ENCODE data around the gene RUNX1.

The RUNX1 gene

GRCh38 chr21:35091496-35091895 lies 42.4 kb upstream of the RUNX1 start:
- TF ChIP-seq CTCF (IDR thresholded peaks at IDR 0.05; ENCODE audit: low read depth, low read length), result no peak
- no peak for DNase-seq
- no peaks in the 10 kb centered on the region for H3K9me3 ChIP-seq (ENCODE audit: severe bottlenecking)
- no peak overlapping the region for H3K27ac ChIP-seq
- peaks cover 37% of the 10 kb centered on the region for H3K27me3 ChIP-seq (ENCODE audit: insufficient read depth, low read depth, severe bottlenecking)
- H3K4me3 ChIP-seq (ENCODE audit: low read depth, low read length), result no peak overlapping the region
- no peaks in the 10 kb centered on the region for H3K36me3 ChIP-seq

- DNase-seq, result no peak
- H3K27ac ChIP-seq, result no peak overlapping the region
- no peak for TF ChIP-seq CTCF (IDR thresholded peaks at IDR 0.05; ENCODE audit: low read depth, low read length)
Observed at GRCh38 chr21:35090403-35090802, 41.3 kb upstream of the RUNX1 start.

GRCh38 chr21:35088319-35088771 lies 39.2 kb upstream of the RUNX1 start:
- no peak for TF ChIP-seq CTCF (IDR thresholded peaks at IDR 0.05; ENCODE audit: low read depth, low read length)
- Histone ChIP-seq H3K9me3 (ENCODE audit: severe bottlenecking) (no peaks in the 10 kb centered on the region), H3K27ac (no peak overlapping the region), H3K27me3 (ENCODE audit: insufficient read depth, low read depth, severe bottlenecking) (peaks cover 48% of the 10 kb centered on the region), H3K4me3 (ENCODE audit: low read depth, low read length) (no peak overlapping the region), H3K36me3 (no peaks in the 10 kb centered on the region)
- no peak for DNase-seq

More at GRCh38 chr21:35090403-35090802, 41.3 kb upstream of the RUNX1 start:
- H3K36me3 ChIP-seq, result no peaks in the 10 kb centered on the region
- H3K9me3 ChIP-seq (ENCODE audit: severe bottlenecking), result no peaks in the 10 kb centered on the region
- no peak overlapping the region for H3K4me3 ChIP-seq (ENCODE audit: low read depth, low read length)
- H3K27me3 ChIP-seq (ENCODE audit: insufficient read depth, low read depth, severe bottlenecking), result peaks cover 30% of the 10 kb centered on the region

GRCh38 chr21:35086357-35086756 lies 37.3 kb upstream of the RUNX1 start:
- Histone ChIP-seq H3K4me3 (ENCODE audit: low read depth, low read length) (no peak overlapping the region), H3K36me3 (no peaks in the 10 kb centered on the region), H3K27ac (no peak overlapping the region), H3K27me3 (ENCODE audit: insufficient read depth, low read depth, severe bottlenecking) (peaks cover 64% of the 10 kb centered on the region), H3K9me3 (ENCODE audit: severe bottlenecking) (no peaks in the 10 kb centered on the region)
- no peak for DNase-seq
- TF ChIP-seq CTCF (IDR thresholded peaks at IDR 0.05; ENCODE audit: low read depth, low read length), result no peak

GRCh38 chr21:35084869-35085268 lies 35.8 kb upstream of the RUNX1 start:
- Histone ChIP-seq H3K36me3 (no peaks in the 10 kb centered on the region), H3K27me3 (ENCODE audit: insufficient read depth, low read depth, severe bottlenecking) (peaks cover 69% of the 10 kb centered on the region), H3K4me3 (ENCODE audit: low read depth, low read length) (no peak overlapping the region), H3K27ac (no peak overlapping the region), H3K9me3 (ENCODE audit: severe bottlenecking) (no peaks in the 10 kb centered on the region)
- no peak for DNase-seq
- no peak for TF ChIP-seq CTCF (IDR thresholded peaks at IDR 0.05; ENCODE audit: low read depth, low read length)

- no peak for DNase-seq
- Histone ChIP-seq H3K9me3 (ENCODE audit: severe bottlenecking) (no peaks in the 10 kb centered on the region), H3K4me3 (ENCODE audit: low read depth, low read length) (no peak overlapping the region), H3K27me3 (ENCODE audit: insufficient read depth, low read depth, severe bottlenecking) (peaks cover 74% of the 10 kb centered on the region), H3K36me3 (no peaks in the 10 kb centered on the region), H3K27ac (no peak overlapping the region)
- TF ChIP-seq CTCF (IDR thresholded peaks at IDR 0.05; ENCODE audit: low read depth, low read length), result no peak
Observed at GRCh38 chr21:35083246-35083645, 34.1 kb upstream of the RUNX1 start.
